Dendritic cell treated with granulocyte-macrophage colony-stimulating factor and Interleukin-4, amounts not matched to agents 40 ng/mL and 50 ng/mL, for 4 days (primary cell): ENCODE measurements around the gene DCLRE1B.

Source experiments
- H3K27ac Mint-ChIP-seq: one replicate; pipeline ENCODE4 v1.8.0; 2022; ENCODE audit warnings: mild to moderate bottlenecking, mixed read lengths
- H3K27me3 Mint-ChIP-seq: one replicate; pipeline ENCODE4 v1.8.0; 2022; ENCODE audit warnings: mild to moderate bottlenecking, mixed read lengths
- H3K36me3 Mint-ChIP-seq: one replicate; pipeline ENCODE4 v1.8.0; 2022; ENCODE audit warnings: low read depth, mixed read lengths
- H3K4me1 Mint-ChIP-seq: one replicate; pipeline ENCODE4 v1.8.0; 2022; ENCODE audit warnings: low read depth, mixed read lengths
- H3K4me3 Mint-ChIP-seq: one replicate; pipeline ENCODE4 v1.8.0; 2022; ENCODE audit warnings: mild to moderate bottlenecking, moderate library complexity, mixed read lengths
- H3K9me3 Mint-ChIP-seq: one replicate; pipeline ENCODE4 v1.8.0; 2022; ENCODE audit warnings: mixed read lengths
- intact Hi-C: fragments of 100-400 bp; cut with micrococcal nuclease; formaldehyde crosslinking; loops from one replicate; pipeline ENCODE4 v1.15.0; 2022

DCLRE1B gene

GRCh38 chr1:113958691-113959090 is 53.6 kb downstream of the DCLRE1B start:
- intact Hi-C loops, result no loop called here

GRCh38 chr1:113963281-113963906 is 58.3 kb downstream of the DCLRE1B start:
- Mint-ChIP-seq H3K27ac (no peak overlapping the region), H3K9me3 (no peaks in the 10 kb centered on the region), H3K27me3 (no peaks in the 10 kb centered on the region), H3K36me3 (peaks cover 93% of the 10 kb centered on the region), H3K4me1 (no peaks in the 10 kb centered on the region), H3K4me3 (no peak overlapping the region)
- intact Hi-C loops, result loop anchor here (10.0 kb wide), 1 partner anchor 839 kb away; no protein-coding TSS in a partner anchor

More at GRCh38 chr1:113958691-113959090, 53.6 kb downstream of the DCLRE1B start:
- H3K27me3 Mint-ChIP-seq, result no peaks in the 10 kb centered on the region
- no peak overlapping the region for H3K27ac Mint-ChIP-seq
- H3K9me3 Mint-ChIP-seq, result no peaks in the 10 kb centered on the region
- H3K36me3 Mint-ChIP-seq, result peaks cover 95% of the 10 kb centered on the region
- H3K4me3 Mint-ChIP-seq, result no peak overlapping the region
- peaks cover 3% of the 10 kb centered on the region for H3K4me1 Mint-ChIP-seq
